Ishikawa (cell line): Measurements from ENCODE around the gene TGFBR3.

Experiments used
- CEBPB ChIP-seq: IDR thresholded peaks from 2 replicates; pipeline ENCODE4 v1.6.1; 2012
- CREB1 ChIP-seq: IDR thresholded peaks from 2 replicates; pipeline ENCODE4 v1.6.1; 2012; ENCODE audit warnings: low read depth
- EGR1 ChIP-seq: IDR thresholded peaks from 2 replicates; pipeline ENCODE4 v1.6.1; 2012
- EP300 ChIP-seq: IDR thresholded peaks from 2 replicates; pipeline ENCODE4 v1.6.1; 2012; ENCODE audit warnings: borderline replicate concordance
- FOXM1 ChIP-seq: IDR thresholded peaks from 2 replicates; pipeline ENCODE4 v1.6.1; 2012; ENCODE audit warnings: low read depth, borderline replicate concordance
- NFIC ChIP-seq: IDR thresholded peaks from 2 replicates; pipeline ENCODE4 v1.6.1; 2012
- RAD21 ChIP-seq: IDR thresholded peaks from 2 replicates; pipeline ENCODE4 v1.6.1; 2012; ENCODE audit warnings: low read depth
- TAF1 ChIP-seq: IDR thresholded peaks from 2 replicates; pipeline ENCODE4 v1.6.1; 2012; ENCODE audit warnings: low read depth, mild to moderate bottlenecking
- TCF12 ChIP-seq: IDR thresholded peaks from 2 replicates; pipeline ENCODE4 v1.6.1; 2012; ENCODE audit warnings: low read depth
- TEAD4 ChIP-seq: IDR thresholded peaks from 2 replicates; pipeline ENCODE4 v1.6.1; 2012
- YY1 ChIP-seq: IDR thresholded peaks from 2 replicates; pipeline ENCODE4 v1.6.1; 2012; ENCODE audit warnings: low read depth
- ZBTB7A ChIP-seq: IDR thresholded peaks from 2 replicates; pipeline ENCODE4 v1.6.1; 2012; ENCODE audit warnings: low read depth
- TF ChIP-seq, protein P1 (sequence below): IDR thresholded peaks from 2 replicates; pipeline ENCODE4 v1.6.1; 2012; ENCODE audit warnings: low read depth, mild to moderate bottlenecking
- TF ChIP-seq, protein P2 (sequence below): IDR thresholded peaks from 2 replicates; pipeline ENCODE4 v1.6.1; 2012
- TF ChIP-seq, protein P3 (sequence below): IDR thresholded peaks from 2 replicates; pipeline ENCODE4 v1.6.1; 2012

The TGFBR3 gene

DNA sequence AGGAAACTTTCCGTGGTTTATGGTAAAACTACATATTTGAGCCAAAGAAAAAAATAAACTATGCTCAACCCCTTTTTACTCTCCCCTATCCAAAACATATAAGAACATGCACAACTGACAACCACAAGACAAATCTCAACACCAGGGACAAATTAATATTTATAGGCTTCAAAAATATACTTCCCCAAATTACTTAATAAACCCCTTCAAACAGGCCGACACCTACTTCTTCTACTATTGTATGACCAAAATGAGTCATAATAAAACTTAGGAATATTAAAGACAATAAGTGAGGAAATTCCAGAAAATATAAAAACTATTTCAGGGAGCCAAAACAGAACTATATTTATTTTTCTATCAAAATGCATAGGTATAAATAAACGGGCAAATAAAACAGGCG lies 71.5 kb downstream of the TGFBR3 start:
- TF ChIP-seq YY1 (no peak), CEBPB (no peak), CREB1 (no peak), TCF12 (no peak), TAF1 (no peak), ZBTB7A (no peak)

DNA sequence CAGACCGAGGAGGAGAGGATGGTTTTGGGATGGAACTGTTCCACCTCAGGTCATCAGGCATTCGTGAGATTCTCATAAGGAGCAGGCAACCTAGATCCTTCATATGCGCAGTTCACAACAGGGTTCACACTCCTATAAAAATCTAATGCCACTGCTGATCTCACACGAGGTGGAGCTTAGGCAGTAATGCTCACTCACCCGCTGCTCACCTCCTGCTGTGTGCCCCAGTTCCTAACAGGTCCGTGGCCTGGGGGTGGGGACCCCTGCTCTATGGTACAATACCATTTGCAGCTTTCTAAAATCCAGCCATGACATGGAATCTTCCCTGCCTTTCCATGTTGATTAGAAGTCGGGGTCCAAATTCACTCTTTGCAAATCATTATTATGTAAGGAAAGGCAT lies 72.1 kb downstream of the TGFBR3 start:
- TF ChIP-seq EGR1 = no peak
- TF ChIP-seq CEBPB = no peak
- TF ChIP-seq YY1 = no peak
- TF ChIP-seq NFIC = no peak
- TF ChIP-seq TCF12 = no peak
- TF ChIP-seq FOXM1 = no peak
- TF ChIP-seq EP300 = no peak
- TF ChIP-seq, protein P1, sequence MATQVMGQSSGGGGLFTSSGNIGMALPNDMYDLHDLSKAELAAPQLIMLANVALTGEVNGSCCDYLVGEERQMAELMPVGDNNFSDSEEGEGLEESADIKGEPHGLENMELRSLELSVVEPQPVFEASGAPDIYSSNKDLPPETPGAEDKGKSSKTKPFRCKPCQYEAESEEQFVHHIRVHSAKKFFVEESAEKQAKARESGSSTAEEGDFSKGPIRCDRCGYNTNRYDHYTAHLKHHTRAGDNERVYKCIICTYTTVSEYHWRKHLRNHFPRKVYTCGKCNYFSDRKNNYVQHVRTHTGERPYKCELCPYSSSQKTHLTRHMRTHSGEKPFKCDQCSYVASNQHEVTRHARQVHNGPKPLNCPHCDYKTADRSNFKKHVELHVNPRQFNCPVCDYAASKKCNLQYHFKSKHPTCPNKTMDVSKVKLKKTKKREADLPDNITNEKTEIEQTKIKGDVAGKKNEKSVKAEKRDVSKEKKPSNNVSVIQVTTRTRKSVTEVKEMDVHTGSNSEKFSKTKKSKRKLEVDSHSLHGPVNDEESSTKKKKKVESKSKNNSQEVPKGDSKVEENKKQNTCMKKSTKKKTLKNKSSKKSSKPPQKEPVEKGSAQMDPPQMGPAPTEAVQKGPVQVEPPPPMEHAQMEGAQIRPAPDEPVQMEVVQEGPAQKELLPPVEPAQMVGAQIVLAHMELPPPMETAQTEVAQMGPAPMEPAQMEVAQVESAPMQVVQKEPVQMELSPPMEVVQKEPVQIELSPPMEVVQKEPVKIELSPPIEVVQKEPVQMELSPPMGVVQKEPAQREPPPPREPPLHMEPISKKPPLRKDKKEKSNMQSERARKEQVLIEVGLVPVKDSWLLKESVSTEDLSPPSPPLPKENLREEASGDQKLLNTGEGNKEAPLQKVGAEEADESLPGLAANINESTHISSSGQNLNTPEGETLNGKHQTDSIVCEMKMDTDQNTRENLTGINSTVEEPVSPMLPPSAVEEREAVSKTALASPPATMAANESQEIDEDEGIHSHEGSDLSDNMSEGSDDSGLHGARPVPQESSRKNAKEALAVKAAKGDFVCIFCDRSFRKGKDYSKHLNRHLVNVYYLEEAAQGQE = no peak
- TF ChIP-seq CREB1 = no peak
- TF ChIP-seq TAF1 = no peak
- TF ChIP-seq TEAD4 = no peak
- TF ChIP-seq, protein P2, sequence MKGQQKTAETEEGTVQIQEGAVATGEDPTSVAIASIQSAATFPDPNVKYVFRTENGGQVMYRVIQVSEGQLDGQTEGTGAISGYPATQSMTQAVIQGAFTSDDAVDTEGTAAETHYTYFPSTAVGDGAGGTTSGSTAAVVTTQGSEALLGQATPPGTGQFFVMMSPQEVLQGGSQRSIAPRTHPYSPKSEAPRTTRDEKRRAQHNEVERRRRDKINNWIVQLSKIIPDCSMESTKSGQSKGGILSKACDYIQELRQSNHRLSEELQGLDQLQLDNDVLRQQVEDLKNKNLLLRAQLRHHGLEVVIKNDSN = no peak
- TF ChIP-seq, protein P3, sequence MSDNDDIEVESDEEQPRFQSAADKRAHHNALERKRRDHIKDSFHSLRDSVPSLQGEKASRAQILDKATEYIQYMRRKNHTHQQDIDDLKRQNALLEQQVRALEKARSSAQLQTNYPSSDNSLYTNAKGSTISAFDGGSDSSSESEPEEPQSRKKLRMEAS = no peak
- no peak for TF ChIP-seq ZBTB7A
- TF ChIP-seq RAD21 = no peak

DNA sequence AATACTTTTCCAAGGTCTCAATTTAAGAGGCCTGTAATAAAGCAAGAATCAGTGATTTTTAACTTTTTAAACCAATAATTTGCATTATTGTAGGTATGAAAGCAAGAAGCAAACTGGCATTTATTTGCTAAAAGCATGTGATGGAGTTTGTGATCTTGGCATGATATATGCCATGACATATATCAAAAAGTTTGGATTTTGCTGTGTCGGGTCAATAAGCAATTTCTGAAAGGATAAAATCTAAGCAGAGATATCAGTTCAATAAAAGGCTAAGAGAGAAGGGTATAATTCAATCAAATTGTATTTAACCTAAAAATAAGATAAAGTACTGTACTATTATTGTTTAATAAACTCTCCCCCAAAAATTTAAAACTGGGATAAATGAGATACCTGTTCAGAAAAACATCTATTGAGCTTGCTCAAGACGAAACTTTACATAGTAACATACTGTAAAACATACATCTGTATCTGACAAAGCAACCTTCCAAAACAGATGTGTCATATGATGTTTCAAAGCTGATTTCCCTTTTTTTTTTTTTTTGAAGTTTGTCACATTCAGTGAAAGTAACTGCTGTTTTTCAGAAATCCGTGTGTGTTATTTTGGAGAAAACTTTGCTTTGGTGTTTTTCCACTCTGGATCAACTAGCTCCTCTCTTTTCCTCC lies 74.5 kb downstream of the TGFBR3 start:
- TF ChIP-seq EGR1 (no peak), TEAD4 (no peak), CEBPB (no peak), TAF1 (no peak), YY1 (no peak), RAD21 (no peak), CREB1 (no peak), NFIC (no peak), ZBTB7A (no peak), TCF12 (no peak), EP300 (no peak), FOXM1 (no peak)
- TF ChIP-seq, protein P3 = no peak
- TF ChIP-seq, protein P1 = no peak
- TF ChIP-seq, protein P2 = no peak

DNA sequence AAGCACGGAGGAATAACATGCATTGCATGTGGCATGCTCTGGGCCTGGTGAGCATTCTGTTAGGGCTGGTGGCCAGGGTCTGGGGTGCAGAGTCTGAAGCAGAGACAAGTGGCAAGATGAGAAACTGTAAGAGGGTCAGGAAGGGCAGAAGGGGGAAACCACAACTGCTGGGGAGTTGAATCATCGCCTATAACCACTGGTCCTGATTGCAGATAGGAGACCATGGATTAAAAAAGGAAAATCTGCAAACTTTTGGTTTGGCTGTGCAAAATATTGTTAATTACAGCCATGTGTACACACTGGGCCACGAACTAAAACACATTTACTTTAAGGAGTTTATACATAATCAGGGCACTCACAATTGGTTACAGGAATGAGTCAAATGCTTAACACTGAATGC lies 76.6 kb downstream of the TGFBR3 start:
- no peak for TF ChIP-seq FOXM1
- TF ChIP-seq, protein P2 = no peak
- TF ChIP-seq EGR1 = no peak
- no peak for TF ChIP-seq CREB1
- no peak for TF ChIP-seq CEBPB
- TF ChIP-seq TAF1 = no peak
- TF ChIP-seq, protein P3 = no peak
- TF ChIP-seq YY1 = no peak
- TF ChIP-seq, protein P1 = no peak
- no peak for TF ChIP-seq RAD21
- no peak for TF ChIP-seq TCF12
- no peak for TF ChIP-seq TEAD4
- no peak for TF ChIP-seq ZBTB7A
- no peak for TF ChIP-seq EP300
- no peak for TF ChIP-seq NFIC
